Ascending aorta (tissue), 2 donors: ENCODE data around the gene ADARB1. TPM values are rescaled to one million over a fixed set of nuclear protein-coding genes. Genes with fewer than 3 reads are reported as not detected.
"Not testable (repeated sequence)": the region's sequence is repeated elsewhere in the genome, so short reads cannot be mapped to it uniquely, and the experiment has no call there.

Source experiments
- DNase-seq, 2 donors: peaks; one replicate each; pipeline ENCODE4 v3.0.0-alpha.2; 2019; ENCODE audit warnings: low spot score in 2 of 2
- H3K27ac ChIP-seq, 2 donors: fragments of 200-600 bp; sonication (generic); one replicate each; pipeline ENCODE4 v1.5.1; 2016 to 2017; ENCODE audit warnings: mild to moderate bottlenecking in 1 of 2
- H3K27me3 ChIP-seq: fragments of 200-600 bp; sonication (generic); one replicate; pipeline ENCODE4 v1.5.1; 2017
- H3K36me3 ChIP-seq, 2 donors: fragments of 200-600 bp; sonication (generic); one replicate each; pipeline ENCODE4 v1.5.1; 2016
- H3K4me1 ChIP-seq, 2 donors: fragments of 200-600 bp; sonication (generic); one replicate each; pipeline ENCODE4 v1.5.1; 2016 to 2017; ENCODE audit warnings: mild to moderate bottlenecking in 1 of 2
- H3K4me3 ChIP-seq, 2 donors: fragments of 200-600 bp; sonication (generic); one replicate each; pipeline ENCODE4 v1.5.1; 2016 to 2017; ENCODE audit warnings: mild to moderate bottlenecking in 1 of 2
- H3K9me3 ChIP-seq, 2 donors: fragments of 200-600 bp; sonication (generic); one replicate each; pipeline ENCODE4 v1.5.1; 2016
- intact Hi-C: fragments of 100-400 bp; cut with DNase I; formaldehyde crosslinking; loops from one replicate; pipeline ENCODE4 v1.15.1; 2023
- total RNA-seq: library from RNA; depleted of rRNA; stranded (reverse); fragments of >200 nt; gene quantifications from one replicate; pipeline ENCODE4 v1.1.0, GENCODE V29; 2016
- TF ChIP-seq, protein P1 (sequence below), 3 experiments: fragments of 200-600 bp in 2 of 3; fragments of 450-650 bp in 1 of 3; sonication (generic) in 2 of 3; IDR thresholded peaks; one replicate each; pipeline ENCODE4 v1.5.1; 2016 to 2019; ENCODE audit warnings: antibody characterized with exemption in 3 of 3, mild to moderate bottlenecking in 1 of 3, moderate library complexity in 1 of 3

The ADARB1 gene
- total RNA-seq, 1 donor from 2014 or later = 82.9 TPM

DNA sequence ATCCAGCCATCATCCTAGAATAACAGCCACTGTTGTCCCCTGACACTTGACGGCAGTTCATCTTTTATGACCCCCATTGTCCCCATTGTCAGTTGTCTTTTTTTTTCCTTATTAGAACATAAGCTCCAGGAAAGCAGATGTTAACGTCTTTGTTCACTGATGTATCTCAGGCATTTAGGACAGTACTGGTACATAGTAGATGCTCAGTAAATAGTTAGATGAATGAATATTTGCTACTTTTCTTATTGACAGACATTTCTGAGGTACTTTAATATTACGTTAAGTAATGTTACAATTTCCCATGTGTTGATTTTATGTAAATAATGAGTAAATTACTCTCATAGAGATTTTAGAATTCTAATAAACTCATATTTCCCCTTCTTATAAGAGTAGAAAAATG lies 69.5 kb downstream of the ADARB1 start:
- Histone ChIP-seq H3K9me3 (no peaks in the 10 kb centered on the region), H3K27ac (no peak overlapping the region), H3K36me3 (peaks cover 17 to 40% of the 10 kb centered on the region in 2 donors), H3K4me1 (peaks cover 0 to 13% of the 10 kb centered on the region in 2 donors), H3K27me3 (no peaks in the 10 kb centered on the region), H3K4me3 (no peak overlapping the region)
- no peak for DNase-seq
- intact Hi-C loops = loop anchor here (5.0 kb wide), 2 partner anchors 143 to 293 kb away; partner anchors contain the start of gene POFUT2
- TF ChIP-seq, protein P1, sequence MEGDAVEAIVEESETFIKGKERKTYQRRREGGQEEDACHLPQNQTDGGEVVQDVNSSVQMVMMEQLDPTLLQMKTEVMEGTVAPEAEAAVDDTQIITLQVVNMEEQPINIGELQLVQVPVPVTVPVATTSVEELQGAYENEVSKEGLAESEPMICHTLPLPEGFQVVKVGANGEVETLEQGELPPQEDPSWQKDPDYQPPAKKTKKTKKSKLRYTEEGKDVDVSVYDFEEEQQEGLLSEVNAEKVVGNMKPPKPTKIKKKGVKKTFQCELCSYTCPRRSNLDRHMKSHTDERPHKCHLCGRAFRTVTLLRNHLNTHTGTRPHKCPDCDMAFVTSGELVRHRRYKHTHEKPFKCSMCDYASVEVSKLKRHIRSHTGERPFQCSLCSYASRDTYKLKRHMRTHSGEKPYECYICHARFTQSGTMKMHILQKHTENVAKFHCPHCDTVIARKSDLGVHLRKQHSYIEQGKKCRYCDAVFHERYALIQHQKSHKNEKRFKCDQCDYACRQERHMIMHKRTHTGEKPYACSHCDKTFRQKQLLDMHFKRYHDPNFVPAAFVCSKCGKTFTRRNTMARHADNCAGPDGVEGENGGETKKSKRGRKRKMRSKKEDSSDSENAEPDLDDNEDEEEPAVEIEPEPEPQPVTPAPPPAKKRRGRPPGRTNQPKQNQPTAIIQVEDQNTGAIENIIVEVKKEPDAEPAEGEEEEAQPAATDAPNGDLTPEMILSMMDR (IDR thresholded peaks at IDR 0.05) = no peak

DNA sequence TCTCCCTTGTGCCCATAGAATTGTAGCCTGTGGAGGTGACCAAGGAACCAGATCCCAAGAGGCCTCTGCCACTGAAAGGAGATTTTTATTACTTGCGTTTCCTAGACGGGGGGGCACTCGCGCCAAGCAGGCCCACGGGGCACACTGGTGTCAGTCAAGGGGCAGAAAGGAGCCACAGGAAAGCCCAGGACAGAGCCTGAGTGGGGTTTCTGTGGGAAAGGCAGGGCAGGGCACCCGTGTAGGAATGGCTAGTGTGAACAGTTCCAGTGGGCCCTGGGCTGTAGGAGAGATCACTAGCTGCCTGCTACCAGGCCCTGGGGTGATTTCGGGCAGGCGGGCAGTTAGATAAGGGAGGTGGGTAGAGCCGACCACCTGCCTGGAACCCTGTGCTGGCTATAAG lies 70.8 kb downstream of the ADARB1 start:
- Histone ChIP-seq H3K36me3 (peaks cover 17 to 40% of the 10 kb centered on the region in 2 donors), H3K27ac (no peak overlapping the region), H3K4me3 (no peak overlapping the region), H3K27me3 (no peaks in the 10 kb centered on the region), H3K4me1 (peaks cover 0 to 13% of the 10 kb centered on the region in 2 donors), H3K9me3 (no peaks in the 10 kb centered on the region)
- intact Hi-C loops = no loop called here
- TF ChIP-seq, protein P1 (IDR thresholded peaks at IDR 0.05) = no peak
- peak in 1 of 2 donors; percentile 42 for DNase-seq

DNA sequence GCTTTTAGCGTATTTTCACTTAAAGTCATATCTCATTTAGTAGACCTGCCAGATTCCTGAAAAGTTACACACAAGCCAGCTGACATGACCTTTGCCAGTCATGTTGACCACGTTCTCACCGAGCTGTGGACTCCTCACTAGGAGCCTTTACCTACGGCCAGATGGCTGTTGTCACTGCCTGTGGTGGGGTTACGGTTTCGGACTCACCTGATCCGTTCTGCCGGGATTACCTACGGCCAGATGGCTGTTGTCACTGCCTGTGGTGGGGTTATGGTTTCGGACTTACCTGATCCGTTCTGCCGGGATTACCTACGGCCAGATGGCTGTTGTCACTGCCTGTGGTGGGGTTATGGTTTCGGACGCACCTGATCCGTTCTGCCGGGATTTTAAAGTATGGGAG lies 71.5 kb downstream of the ADARB1 start:
- H3K27me3 ChIP-seq, H3K9me3 ChIP-seq, H3K4me3 ChIP-seq, H3K27ac ChIP-seq, intact Hi-C loops: not testable (repeated sequence)
- Histone ChIP-seq H3K36me3 (peaks cover 17 to 40% of the 10 kb centered on the region in 2 donors), H3K4me1 (peaks cover 0 to 11% of the 10 kb centered on the region in 2 donors)
- DNase-seq = peak in 1 of 2 donors; percentile 55

DNA sequence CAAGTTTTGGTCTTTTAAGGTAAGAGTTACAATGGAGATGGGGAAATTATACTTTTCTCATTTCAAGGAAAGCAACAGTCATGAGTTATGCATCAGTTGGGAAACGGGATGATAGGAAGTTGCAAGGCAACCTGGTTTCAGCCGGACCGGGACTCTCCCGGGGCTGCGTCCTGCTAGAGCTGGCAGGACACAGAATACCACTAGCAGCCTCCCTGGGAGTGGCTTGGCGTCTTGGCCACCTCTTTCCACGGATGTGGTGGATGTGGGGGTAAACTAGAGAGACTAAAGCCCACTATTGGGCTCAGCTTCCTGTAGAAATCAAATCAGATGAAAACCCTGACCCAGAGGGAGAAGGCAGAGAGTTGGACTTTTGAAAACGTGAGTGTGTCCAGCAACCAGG lies 71.9 kb downstream of the ADARB1 start:
- peak in 1 of 2 donors; percentile 52 for DNase-seq
- TF ChIP-seq, protein P1 (IDR thresholded peaks at IDR 0.05) = no peak
- Histone ChIP-seq H3K4me3 (no peak overlapping the region), H3K36me3 (peaks cover 17 to 40% of the 10 kb centered on the region in 2 donors), H3K27me3 (no peaks in the 10 kb centered on the region), H3K4me1 (peaks cover 0 to 10% of the 10 kb centered on the region in 2 donors), H3K27ac (no peak overlapping the region), H3K9me3 (no peaks in the 10 kb centered on the region)
- intact Hi-C loops = no loop called here

DNA sequence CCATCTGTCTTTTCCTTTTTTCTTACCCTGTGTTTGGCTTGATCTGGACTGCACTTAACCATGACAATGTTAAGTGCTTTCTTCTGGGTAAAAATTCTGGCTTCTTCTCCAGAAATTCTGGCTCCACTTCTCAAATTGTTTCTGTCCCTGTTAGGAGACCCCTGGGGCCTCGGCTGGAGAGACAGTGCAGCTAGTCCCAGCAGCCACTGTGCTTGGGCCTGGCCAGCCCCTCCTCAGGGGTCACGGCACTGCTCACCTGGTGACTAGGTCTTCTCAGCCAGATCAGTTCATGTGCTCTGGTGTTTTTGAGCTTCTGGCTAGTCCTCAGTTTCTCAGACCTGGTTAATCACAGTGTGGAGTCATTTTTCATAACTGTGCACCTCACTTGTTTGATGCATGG lies 72.4 kb downstream of the ADARB1 start:
- intact Hi-C loops = no loop called here
- H3K27ac ChIP-seq = no peak overlapping the region
- peak in 1 of 2 donors; percentile 52 for DNase-seq

DNA sequence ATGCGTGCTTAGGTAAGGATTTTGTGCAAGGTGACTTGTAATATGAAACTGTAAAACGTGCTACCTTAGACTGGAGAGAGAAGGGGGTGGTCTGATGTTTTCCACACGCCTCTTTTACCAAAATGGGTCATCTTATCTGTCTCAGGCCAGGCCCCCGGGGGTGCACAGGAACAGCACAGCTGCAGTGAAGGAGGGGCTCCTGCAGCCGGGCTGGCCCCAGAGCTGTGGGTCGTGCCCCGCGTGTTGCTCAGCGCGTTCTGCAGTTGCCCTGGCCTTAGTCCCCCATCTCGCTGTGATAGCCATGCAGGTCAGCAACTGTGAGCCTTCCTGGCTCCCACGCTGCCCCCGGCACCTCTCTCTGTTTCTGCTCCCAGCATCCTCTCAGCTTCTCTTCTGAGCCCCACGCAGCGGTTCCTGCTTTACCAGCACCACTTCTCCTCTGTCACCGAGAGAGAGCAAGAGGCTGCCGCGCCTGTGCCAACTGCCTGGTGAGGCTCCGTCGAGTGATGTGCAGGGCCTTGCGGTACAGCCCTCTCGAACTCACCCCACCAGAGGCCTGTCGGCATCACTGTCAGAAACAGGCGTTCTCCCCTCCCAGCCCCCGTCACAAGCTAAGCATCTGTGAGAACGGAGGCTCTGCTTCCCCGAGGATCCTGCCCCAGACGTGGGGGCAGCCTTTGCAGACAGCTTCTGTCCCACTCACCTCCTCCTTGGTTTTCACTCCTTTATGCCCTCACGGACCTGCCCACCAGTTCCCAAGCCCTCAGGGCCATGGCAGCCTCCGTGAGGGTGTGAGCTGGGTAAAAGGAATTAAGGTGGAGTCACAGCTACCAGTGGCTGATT lies 73.3 kb downstream of the ADARB1 start:
- no peak overlapping the region for H3K27ac ChIP-seq
- H3K4me3 ChIP-seq = no peak overlapping the region
- TF ChIP-seq, protein P1 (IDR thresholded peaks at IDR 0.05) = no peak
- H3K9me3 ChIP-seq = no peaks in the 10 kb centered on the region
- DNase-seq = peak in 1 of 2 donors; percentile 58
- no peaks in the 10 kb centered on the region for H3K27me3 ChIP-seq
- peaks cover 17 to 40% of the 10 kb centered on the region in 2 donors for H3K36me3 ChIP-seq
- peaks cover 0 to 3% of the 10 kb centered on the region in 2 donors for H3K4me1 ChIP-seq
- intact Hi-C loops = no loop called here

More for the DNA sequence above, 72.4 kb downstream of the ADARB1 start:
- no peaks in the 10 kb centered on the region for H3K27me3 ChIP-seq
- H3K4me3 ChIP-seq = no peak overlapping the region
- peaks cover 17 to 40% of the 10 kb centered on the region in 2 donors for H3K36me3 ChIP-seq
- TF ChIP-seq, protein P1 (IDR thresholded peaks at IDR 0.05) = no peak
- peaks cover 0 to 10% of the 10 kb centered on the region in 2 donors for H3K4me1 ChIP-seq
- no peaks in the 10 kb centered on the region for H3K9me3 ChIP-seq
